Coronary artery (tissue), 2 donors: ENCODE measurements around the gene COL18A1.

Experiments used
- DNase-seq: peaks from one replicate; pipeline ENCODE4 v3.0.0-alpha.2; 2017; ENCODE audit warnings: low spot score
- H3K27ac ChIP-seq, 2 donors: fragments of 200-600 bp; sonication (generic); one replicate each; pipeline ENCODE4 v1.5.1; 2016 to 2019
- H3K4me3 ChIP-seq: fragments of 200-600 bp; sonication (generic); 2 replicates; pipeline ENCODE4 v1.5.1; 2016; ENCODE audit warnings: mild to moderate bottlenecking, moderate library complexity
- CTCF ChIP-seq: fragments of 200-600 bp; sonication (generic); IDR thresholded peaks from one replicate; pipeline ENCODE4 v1.5.1; 2019; ENCODE audit warnings: antibody characterized with exemption

Gene COL18A1

GRCh38 chr21:45551783-45552695 lies 147.1 kb downstream of the COL18A1 start:
- TF ChIP-seq CTCF, result no peak
- Histone ChIP-seq H3K27ac (peak overlapping the region in 1 of 2 donors; percentile 51), H3K4me3 (no peak overlapping the region)
- DNase-seq, result no peak

DNA sequence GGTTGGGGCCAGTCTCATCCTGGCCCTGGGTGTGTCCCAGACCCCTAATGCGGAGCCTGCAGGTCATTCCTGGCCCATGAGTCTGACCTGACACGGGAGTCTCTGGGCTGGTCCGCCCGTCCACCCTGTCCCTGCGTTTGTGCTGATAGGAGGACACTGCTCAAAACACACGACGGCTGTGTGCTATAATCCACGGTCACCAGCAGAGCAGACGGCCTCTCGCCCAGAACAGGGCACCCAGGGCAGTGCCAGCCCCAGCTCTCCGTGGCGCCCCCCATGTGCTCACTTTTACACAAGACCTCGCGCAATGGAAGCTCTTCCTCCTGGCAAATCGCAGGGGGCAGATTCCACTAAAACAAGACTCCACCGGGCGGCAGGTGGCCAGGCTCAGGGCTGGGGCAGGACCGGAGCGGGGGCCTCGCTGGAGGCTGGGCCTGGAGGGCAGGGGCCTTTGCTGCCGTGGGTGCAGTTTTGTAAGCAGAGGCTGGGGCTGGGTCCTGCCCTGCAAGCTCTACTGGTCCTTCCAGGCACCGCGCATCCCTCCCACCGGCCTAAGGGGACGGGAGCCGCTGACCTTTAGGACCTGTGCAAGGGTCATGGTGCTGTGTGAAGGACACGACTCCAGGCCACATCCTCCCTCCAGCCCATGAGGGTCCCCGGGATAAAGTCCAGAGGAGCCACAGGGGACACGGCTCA lies 147.9 kb downstream of the COL18A1 start:
- DNase-seq, result no peak
- H3K27ac ChIP-seq, result no peak overlapping the region
- no peak for TF ChIP-seq CTCF
- no peak overlapping the region for H3K4me3 ChIP-seq

DNA sequence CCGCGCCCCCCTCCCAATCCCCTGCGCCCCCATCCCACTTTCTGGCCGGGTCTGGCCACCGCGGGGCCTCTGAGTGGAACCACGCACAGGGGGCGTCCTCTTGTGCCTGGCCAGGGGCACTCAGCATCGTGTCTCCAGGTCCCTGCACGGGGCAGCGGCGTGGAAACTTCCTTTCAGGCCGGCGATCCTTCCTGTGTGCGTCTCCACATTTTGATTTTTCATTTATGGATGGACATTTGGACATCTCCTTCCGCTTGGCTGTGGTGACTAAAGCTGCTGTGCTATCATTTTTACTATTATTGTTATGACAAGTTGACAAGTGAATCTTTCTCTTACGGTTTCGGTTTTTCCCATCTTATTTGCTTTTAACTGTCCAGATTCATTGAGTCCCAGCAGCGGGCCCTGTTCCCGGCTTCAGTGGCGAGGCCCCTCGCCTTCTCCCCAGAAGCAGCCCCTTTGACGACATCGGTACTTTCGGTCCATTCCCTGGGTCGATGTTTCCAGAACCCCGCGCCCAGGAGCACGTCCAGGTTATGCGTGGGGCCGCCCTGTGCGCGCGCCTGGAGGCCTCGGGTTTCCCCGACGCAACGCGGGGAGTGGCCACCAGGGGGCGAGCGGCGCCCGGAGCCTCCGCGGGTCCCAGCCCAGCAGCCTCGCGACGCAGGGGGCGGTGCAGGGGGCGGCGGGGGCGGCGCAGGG lies 149.7 kb downstream of the COL18A1 start:
- TF ChIP-seq CTCF, result peak; percentile 71
- no peak for DNase-seq
- peak overlapping the region; percentile 37 to 70 for H3K27ac ChIP-seq
- H3K4me3 ChIP-seq, result peak overlapping the region; percentile 72

DNA sequence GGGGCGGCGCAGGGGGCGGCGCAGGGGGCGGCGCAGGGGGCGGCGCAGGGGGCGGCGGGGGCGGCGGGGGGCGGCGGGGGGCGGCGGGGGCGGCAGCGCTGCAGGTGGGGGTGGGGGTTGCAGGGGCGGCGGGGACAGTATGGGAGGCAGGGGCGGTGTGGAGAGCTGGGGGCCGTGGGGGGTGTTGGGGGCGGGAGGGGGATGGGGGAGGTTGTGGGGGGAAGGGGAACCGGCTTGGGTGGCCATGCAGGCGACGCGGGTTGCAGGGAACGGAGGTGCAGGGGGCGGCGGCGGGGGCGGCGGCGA lies 150.2 kb downstream of the COL18A1 start:
- no peak for DNase-seq
- Histone ChIP-seq H3K4me3 (peak overlapping the region; percentile 71), H3K27ac (peak overlapping the region; percentile 70 to 79)
- no peak for TF ChIP-seq CTCF

DNA sequence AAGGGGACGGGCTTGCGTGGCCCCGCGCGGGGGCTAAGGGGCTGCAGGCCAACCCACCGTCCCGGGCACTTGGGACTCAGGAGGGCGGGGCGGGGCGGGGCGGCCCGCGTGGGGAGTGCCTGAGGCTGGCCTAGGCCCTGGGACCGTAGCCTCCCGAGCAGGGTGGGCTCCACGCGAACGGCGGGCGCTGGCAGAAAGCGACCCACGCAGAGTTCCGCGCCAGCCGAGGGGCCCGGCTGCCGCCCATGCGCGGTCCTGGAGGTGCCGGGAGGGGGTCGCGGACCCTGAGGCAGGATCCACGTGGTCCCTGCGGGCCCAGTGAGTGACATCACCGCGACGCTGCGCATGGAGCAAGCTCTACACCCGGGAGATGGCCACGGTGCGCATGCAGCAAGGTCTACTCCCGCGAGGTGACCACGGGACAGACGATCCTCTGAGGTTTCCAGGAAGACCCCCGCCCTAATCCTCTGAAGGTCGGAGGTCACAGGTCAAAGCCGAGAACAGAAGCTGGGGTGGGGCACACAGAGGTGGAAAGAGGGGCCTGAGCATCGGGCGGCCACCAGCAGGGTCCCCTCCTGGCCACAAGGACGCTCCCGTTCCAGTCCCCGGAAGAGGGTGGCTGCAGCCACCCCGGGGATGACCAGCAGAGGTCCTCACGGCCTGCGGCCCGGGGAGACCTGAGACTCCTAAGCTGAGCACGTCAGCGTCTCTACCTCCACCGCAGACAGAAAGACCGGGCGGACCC lies 150.8 kb downstream of the COL18A1 start:
- peak overlapping the region; percentile 70 to 79 for H3K27ac ChIP-seq
- TF ChIP-seq CTCF, result peak; percentile 21
- peak; percentile 89 for DNase-seq
- H3K4me3 ChIP-seq, result peak overlapping the region; percentile 71

- DNase-seq, result no peak
- H3K27ac ChIP-seq, result peak overlapping the region; percentile 70 to 79
- peak overlapping the region; percentile 71 for H3K4me3 ChIP-seq
- peak; percentile 2 for TF ChIP-seq CTCF
Measured at GRCh38 chr21:45556302-45556644, 151.3 kb downstream of the COL18A1 start.
